Esophagus squamous epithelium (tissue), 5 donors: ENCODE data around the gene SSH3. TPM values are rescaled to one million over a fixed set of nuclear protein-coding genes. Genes with fewer than 3 reads are reported as not detected.

ENCODE experiments used
- DNase-seq: peaks from one replicate; lab custom pipeline; 2025; lab: John Stamatoyannopoulos, UW
- H3K27ac ChIP-seq, 4 donors: fragments of 200-600 bp; sonication (generic); one replicate each; pipeline ENCODE4 v1.5.1; 2016 to 2019; ENCODE audit warnings: mild to moderate bottlenecking in 1 of 4
- H3K27me3 ChIP-seq, 4 donors: fragments of 200-600 bp; sonication (generic); 1 replicate in 3 of 4; 2 replicates in 1 of 4; pipeline versions ENCODE4 v1.5.1 to v1.6.0; 2017 to 2021; ENCODE audit warnings: antibody characterized with exemption in 1 of 4
- H3K36me3 ChIP-seq, 3 donors: fragments of 200-600 bp; sonication (generic); one replicate each; pipeline ENCODE4 v1.5.1; 2016 to 2019
- H3K4me1 ChIP-seq, 3 donors: fragments of 200-600 bp; sonication (generic); one replicate each; pipeline ENCODE4 v1.5.1; 2017 to 2019
- H3K4me3 ChIP-seq, 4 donors: fragments of 200-600 bp; sonication (generic); 1 replicate in 3 of 4; 2 replicates in 1 of 4; pipeline ENCODE4 v1.5.1; 2016 to 2019; ENCODE audit warnings: mild to moderate bottlenecking in 2 of 4, moderate library complexity in 1 of 4
- H3K9me3 ChIP-seq, 3 donors: fragments of 200-600 bp; sonication (generic); one replicate each; pipeline ENCODE4 v1.5.1; 2016 to 2019
- CTCF ChIP-seq, 6 experiments: fragments of 450-650 bp in 4 of 6; fragments of 200-600 bp in 2 of 6; sonication (generic) in 2 of 6; IDR thresholded peaks; one replicate each; pipeline ENCODE4 v1.5.1; 2016 to 2019; ENCODE audit warnings: antibody characterized with exemption in 6 of 6, mild to moderate bottlenecking in 4 of 6, moderate library complexity in 4 of 6
- POLR2A ChIP-seq, 4 donors: fragments of 450-650 bp; IDR thresholded peaks; one replicate each; pipeline ENCODE4 v1.6.1; 2017; ENCODE audit warnings: antibody characterized with exemption in 4 of 4, mild to moderate bottlenecking in 4 of 4, moderate library complexity in 3 of 4
- WGBS, 2 donors: methylation state at CpG; one replicate each; pipeline ENCODE4 v1.1.5; 2018; 5-methylcytosine and 5-hydroxymethylcytosine counted together
- intact Hi-C: fragments of 100-400 bp; cut with DNase I; formaldehyde crosslinking; loops from one replicate; pipeline ENCODE4 v1.15.0; 2022
- total RNA-seq, 4 donors: library from RNA; depleted of rRNA; stranded (reverse); fragments of >200 nt; gene quantifications; one replicate each; pipeline ENCODE4 v1.1.0, GENCODE V29; 2016
- donor health status: DM: yes; HTN: yes; CAD: no.

The SSH3 gene
- total RNA-seq, 4 donors from 2014 or later, result 51.4 to 78.4 (median 64.8) TPM

GRCh38 chr11:67265633-67266448 lies 37.5 kb upstream of the SSH3 start:
- DNase-seq, result no peak
- Histone ChIP-seq H3K27me3 (no peaks in the 10 kb centered on the region), H3K4me1 (peaks cover 77 to 93% (median 87%) of the 10 kb centered on the region in 3 donors), H3K36me3 (peaks cover 8 to 20% (median 15%) of the 10 kb centered on the region in 3 donors), H3K4me3 (peak overlapping the region in 3 of 4 donors; percentile 19 to 99 (median 29)), H3K9me3 (no peaks in the 10 kb centered on the region), H3K27ac (peak overlapping the region; percentile 90 to 97 (median 94))
- TF ChIP-seq CTCF (IDR thresholded peaks at IDR 0.05), result peak; percentile 64 to 95 (median 88)
- no peak for TF ChIP-seq POLR2A (IDR thresholded peaks at IDR 0.05)
- intact Hi-C loops, result loop anchor here (5.0 kb wide), 1 partner anchor 51 kb away; no protein-coding TSS in a partner anchor
- WGBS, 2 donors, result 39 to 63% methylated on average over 5 to 11 of the region's 54 CpGs

GRCh38 chr11:67266449-67267187 lies 36.7 kb upstream of the SSH3 start, which contains the start of gene GRK2:
Gene GRK2 (plus strand): TSS chr11:67266473. CDS start chr11:67266700, 227 bp downstream.
- WGBS, 2 donors, result 0% methylated on average over 6 of the region's 103 CpGs

GRCh38 chr11:67267188-67268080 lies 35.9 kb upstream of the SSH3 start:
- Histone ChIP-seq H3K27ac (peak overlapping the region; percentile 93 to 98 (median 96)), H3K9me3 (no peaks in the 10 kb centered on the region), H3K4me3 (peak overlapping the region; percentile 94 to 99 (median 96)), H3K4me1 (peaks cover 82 to 93% (median 87%) of the 10 kb centered on the region in 3 donors), H3K36me3 (peaks cover 8 to 33% (median 15%) of the 10 kb centered on the region in 3 donors), H3K27me3 (no peaks in the 10 kb centered on the region)
- 5 to 9% methylated on average over 11 to 12 of the region's 30 CpGs for whole genome bisulfite sequencing, 2 donors
- no peak for DNase-seq
- intact Hi-C loops, result loop anchor here (5.0 kb wide), 1 partner anchor 50 kb away; no protein-coding TSS in a partner anchor
- TF ChIP-seq POLR2A (IDR thresholded peaks at IDR 0.05), result peak in 1 of 4 donors; percentile 35
- TF ChIP-seq CTCF (IDR thresholded peaks at IDR 0.05), result no peak

More at GRCh38 chr11:67266449-67267187, 36.7 kb upstream of the SSH3 start, which contains the start of gene GRK2:
- Histone ChIP-seq H3K27me3 (no peaks in the 10 kb centered on the region), H3K36me3 (peaks cover 8 to 25% (median 15%) of the 10 kb centered on the region in 3 donors), H3K4me1 (peaks cover 78 to 93% (median 87%) of the 10 kb centered on the region in 3 donors), H3K27ac (peak within 1 kb of the TSS; percentile 93 to 98 (median 96)), H3K9me3 (no peaks in the 10 kb centered on the region), H3K4me3 (peak within 1 kb of the TSS; percentile 94 to 99 (median 96))
- TF ChIP-seq CTCF (IDR thresholded peaks at IDR 0.05) (peak in 1 of 6 experiments; percentile 11), POLR2A (IDR thresholded peaks at IDR 0.05) (no peak)
- no peak for DNase-seq
- intact Hi-C loops, result loop anchor here (5.0 kb wide), 1 partner anchor 51 kb away; no protein-coding TSS in a partner anchor

GRCh38 chr11:67268081-67268961 lies 35.0 kb upstream of the SSH3 start:
- Histone ChIP-seq H3K27ac (peak overlapping the region; percentile 93 to 98 (median 96)), H3K4me1 (peaks cover 83 to 93% (median 87%) of the 10 kb centered on the region in 3 donors), H3K27me3 (no peaks in the 10 kb centered on the region), H3K4me3 (peak overlapping the region; percentile 94 to 99 (median 96)), H3K36me3 (peaks cover 8 to 38% (median 15%) of the 10 kb centered on the region in 3 donors), H3K9me3 (no peaks in the 10 kb centered on the region)
- DNase-seq, result no peak
- TF ChIP-seq POLR2A (IDR thresholded peaks at IDR 0.05) (no peak), CTCF (IDR thresholded peaks at IDR 0.05) (no peak)
- intact Hi-C loops, result loop anchor here (5.0 kb wide), 1 partner anchor 49 kb away; no protein-coding TSS in a partner anchor
- WGBS, 2 donors, result 37 to 49% methylated on average over 9 to 16 of the region's 21 CpGs
